Measurements from ENCODE around the gene OXLD1. TPM values are rescaled to one million over a fixed set of nuclear protein-coding genes. Genes with fewer than 3 reads are reported as not detected.
"Not testable (repeated sequence)": the region's sequence is repeated elsewhere in the genome, so short reads cannot be mapped to it uniquely, and the experiment has no call there.

OXLD1 gene
- total RNA-seq, 1 donor from 2014 or later: 24.7 TPM

GRCh38 chr17:81682565-81683207 is 16.3 kb upstream of the OXLD1 start:
- Mint-ChIP-seq H3K36me3 (ENCODE audit: unreplicated experiment) (no peaks in the 10 kb centered on the region), H3K9me3 (ENCODE audit: unreplicated experiment) (peaks cover 13% of the 10 kb centered on the region), H3K4me1 (ENCODE audit: low read depth, unreplicated experiment) (peaks cover 16% of the 10 kb centered on the region), H3K27ac (ENCODE audit: unreplicated experiment) (peak overlapping the region; percentile 90), H3K27me3 (ENCODE audit: unreplicated experiment) (peaks cover 4% of the 10 kb centered on the region), H3K4me3 (ENCODE audit: unreplicated experiment) (peak overlapping the region; percentile 93)
- TF ChIP-seq CTCF (IDR thresholded peaks at IDR 0.05; ENCODE audit: partially characterized antibody, unreplicated experiment): no peak
- no peak for DNase-seq

- TF ChIP-seq CTCF (IDR thresholded peaks at IDR 0.05; ENCODE audit: partially characterized antibody, unreplicated experiment): no peak
- Mint-ChIP-seq H3K4me3 (ENCODE audit: unreplicated experiment) (peak overlapping the region; percentile 61), H3K36me3 (ENCODE audit: unreplicated experiment) (no peaks in the 10 kb centered on the region), H3K4me1 (ENCODE audit: low read depth, unreplicated experiment) (peaks cover 10% of the 10 kb centered on the region), H3K27me3 (ENCODE audit: unreplicated experiment) (peaks cover 4% of the 10 kb centered on the region), H3K9me3 (ENCODE audit: unreplicated experiment) (peaks cover 8% of the 10 kb centered on the region), H3K27ac (ENCODE audit: unreplicated experiment) (no peak overlapping the region)
- DNase-seq: no peak
These were observed 15.3 kb upstream of the OXLD1 start for GRCh38 chr17:81681672-81682071.

- TF ChIP-seq CTCF (IDR thresholded peaks at IDR 0.05; ENCODE audit: partially characterized antibody, unreplicated experiment): no peak
- H3K9me3 Mint-ChIP-seq (ENCODE audit: unreplicated experiment): peaks cover 5% of the 10 kb centered on the region
- peaks cover 10% of the 10 kb centered on the region for H3K4me1 Mint-ChIP-seq (ENCODE audit: low read depth, unreplicated experiment)
- peaks cover 4% of the 10 kb centered on the region for H3K27me3 Mint-ChIP-seq (ENCODE audit: unreplicated experiment)
- no peak overlapping the region for H3K27ac Mint-ChIP-seq (ENCODE audit: unreplicated experiment)
- H3K36me3 Mint-ChIP-seq (ENCODE audit: unreplicated experiment): no peaks in the 10 kb centered on the region
- DNase-seq: no peak
- H3K4me3 Mint-ChIP-seq (ENCODE audit: unreplicated experiment): no peak overlapping the region
These were observed 13.7 kb upstream of the OXLD1 start for GRCh38 chr17:81680150-81680549.

GRCh38 chr17:81676906-81677305 is 10.5 kb upstream of the OXLD1 start:
- no peak for DNase-seq
- peaks cover 2% of the 10 kb centered on the region for H3K4me1 Mint-ChIP-seq (ENCODE audit: low read depth, unreplicated experiment)
- no peak overlapping the region for H3K4me3 Mint-ChIP-seq (ENCODE audit: unreplicated experiment)
- peaks cover 2% of the 10 kb centered on the region for H3K9me3 Mint-ChIP-seq (ENCODE audit: unreplicated experiment)
- peaks cover 2% of the 10 kb centered on the region for H3K27me3 Mint-ChIP-seq (ENCODE audit: unreplicated experiment)
- no peak for TF ChIP-seq CTCF (IDR thresholded peaks at IDR 0.05; ENCODE audit: partially characterized antibody, unreplicated experiment)
- no peak overlapping the region for H3K27ac Mint-ChIP-seq (ENCODE audit: unreplicated experiment)
- H3K36me3 Mint-ChIP-seq (ENCODE audit: unreplicated experiment): no peaks in the 10 kb centered on the region

- not testable (repeated sequence) for H3K27me3 Mint-ChIP-seq (ENCODE audit: unreplicated experiment); H3K27ac Mint-ChIP-seq (ENCODE audit: unreplicated experiment); H3K36me3 Mint-ChIP-seq (ENCODE audit: unreplicated experiment); H3K4me1 Mint-ChIP-seq (ENCODE audit: low read depth, unreplicated experiment); H3K9me3 Mint-ChIP-seq (ENCODE audit: unreplicated experiment); H3K4me3 Mint-ChIP-seq (ENCODE audit: unreplicated experiment)
- peak; percentile 68 for TF ChIP-seq CTCF (IDR thresholded peaks at IDR 0.05; ENCODE audit: partially characterized antibody, unreplicated experiment)
- peak; percentile 54 for DNase-seq
These were observed 9.3 kb upstream of the OXLD1 start for GRCh38 chr17:81675515-81676221.
